HEK293T (cell line): ENCODE measurements around the gene PECR.
"Not testable (repeated sequence)": the region's sequence is repeated elsewhere in the genome, so short reads cannot be mapped to it uniquely, and the experiment has no call there.

ENCODE experiments used
- CTCF ChIA-PET: fragments of 350-600 bp; formaldehyde crosslinking; extraction: SDS; loops from one replicate; lab custom pipeline; 2021; ENCODE audit warnings: antibody characterized with exemption, inconsistent platforms; lab: Yijun Ruan, JAX
- POLR2A ChIA-PET: fragments of 350-600 bp; formaldehyde crosslinking; extraction: SDS; loops from one replicate; lab custom pipeline; 2020; ENCODE audit warnings: antibody characterized with exemption, inconsistent platforms; lab: Yijun Ruan, JAX
- DNase-seq: peaks from one replicate; pipeline ENCODE4 v3.0.0; 2012; ENCODE audit warnings: mixed read lengths; ENCODE audit errors: extremely low spot score
- ARNT ChIP-seq: fragments of 450-650 bp; IDR thresholded peaks from 2 replicates; pipeline ENCODE4 v1.6.1; 2017; ENCODE audit warnings: mild to moderate bottlenecking
- BHLHE40 ChIP-seq: fragments of 450-650 bp; IDR thresholded peaks from 2 replicates; pipeline ENCODE4 v1.6.1; 2016; ENCODE audit warnings: mild to moderate bottlenecking, moderate library complexity, borderline replicate concordance
- ELF4 ChIP-seq: fragments of 450-650 bp; IDR thresholded peaks from 2 replicates; pipeline ENCODE4 v1.6.1; 2017; ENCODE audit warnings: antibody characterized with exemption
- FOXA1 ChIP-seq: fragments of 450-650 bp; IDR thresholded peaks from 2 replicates; pipeline ENCODE4 v1.6.1; 2016; ENCODE audit warnings: mild to moderate bottlenecking
- FOXK2 ChIP-seq: fragments of 450-650 bp; IDR thresholded peaks from 2 replicates; pipeline ENCODE4 v1.6.1; 2016; ENCODE audit warnings: mild to moderate bottlenecking
- FOXM1 ChIP-seq: fragments of 450-650 bp; IDR thresholded peaks from 2 replicates; pipeline ENCODE4 v1.6.1; 2017; ENCODE audit warnings: mild to moderate bottlenecking, borderline replicate concordance
- HDGF ChIP-seq: fragments of 450-650 bp; IDR thresholded peaks from 2 replicates; pipeline ENCODE4 v1.6.1; 2017; ENCODE audit warnings: antibody characterized with exemption, borderline replicate concordance
- LEF1 ChIP-seq: fragments of 450-650 bp; IDR thresholded peaks from 2 replicates; pipeline ENCODE4 v1.6.1; 2017; ENCODE audit warnings: mild to moderate bottlenecking, borderline replicate concordance
- NFRKB ChIP-seq: fragments of 450-650 bp; IDR thresholded peaks from 2 replicates; pipeline ENCODE4 v1.6.1; 2016; ENCODE audit warnings: mild to moderate bottlenecking, moderate library complexity
- SP1 ChIP-seq: fragments of 450-650 bp; IDR thresholded peaks from 2 replicates; pipeline ENCODE4 v1.6.1; 2017
- TARDBP ChIP-seq: fragments of 450-650 bp; IDR thresholded peaks from 2 replicates; pipeline ENCODE4 v1.6.1; 2016
- ZNF384 ChIP-seq: fragments of 450-650 bp; IDR thresholded peaks from 2 replicates; pipeline ENCODE4 v1.6.1; 2016
- TF ChIP-seq, protein P1 (sequence below): fragments of 450-650 bp; IDR thresholded peaks from 2 replicates; pipeline ENCODE4 v1.6.1; 2016

Gene PECR

DNA sequence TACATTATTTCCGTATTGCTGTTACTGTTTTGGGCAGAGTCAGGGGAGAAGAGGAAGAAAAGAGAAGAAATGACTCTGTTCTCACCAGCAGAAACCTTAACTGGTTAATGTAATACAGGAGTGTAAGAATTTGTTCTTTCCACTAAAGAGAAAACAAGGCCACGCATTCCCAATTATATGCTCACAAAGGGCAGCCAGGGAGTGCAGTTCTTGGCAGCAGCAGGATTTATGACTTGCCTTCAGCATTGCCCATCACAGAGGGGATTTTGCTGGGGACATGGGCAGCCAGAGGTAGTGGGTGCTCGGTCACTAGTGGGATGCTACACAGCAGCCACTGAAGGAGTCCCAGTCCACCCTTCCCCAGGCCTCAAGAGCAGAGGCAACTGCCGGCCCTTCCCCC lies 86.7 kb downstream of the PECR start:
- ChIA-PET CTCF (interaction anchor here (0.6 kb wide), 1 partner anchor 17 kb away, joined by 3 read pairs; no protein-coding TSS in a partner anchor), POLR2A (no interaction called here)
- DNase-seq = no peak
- TF ChIP-seq FOXK2 (no peak), FOXA1 (no peak), SP1 (no peak), TARDBP (no peak), ELF4 (no peak), HDGF (no peak), ARNT (no peak), FOXM1 (no peak), LEF1 (no peak), ZNF384 (no peak), BHLHE40 (no peak), NFRKB (no peak)
- TF ChIP-seq, protein P1, sequence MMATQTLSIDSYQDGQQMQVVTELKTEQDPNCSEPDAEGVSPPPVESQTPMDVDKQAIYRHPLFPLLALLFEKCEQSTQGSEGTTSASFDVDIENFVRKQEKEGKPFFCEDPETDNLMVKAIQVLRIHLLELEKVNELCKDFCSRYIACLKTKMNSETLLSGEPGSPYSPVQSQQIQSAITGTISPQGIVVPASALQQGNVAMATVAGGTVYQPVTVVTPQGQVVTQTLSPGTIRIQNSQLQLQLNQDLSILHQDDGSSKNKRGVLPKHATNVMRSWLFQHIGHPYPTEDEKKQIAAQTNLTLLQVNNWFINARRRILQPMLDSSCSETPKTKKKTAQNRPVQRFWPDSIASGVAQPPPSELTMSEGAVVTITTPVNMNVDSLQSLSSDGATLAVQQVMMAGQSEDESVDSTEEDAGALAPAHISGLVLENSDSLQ = no peak

DNA sequence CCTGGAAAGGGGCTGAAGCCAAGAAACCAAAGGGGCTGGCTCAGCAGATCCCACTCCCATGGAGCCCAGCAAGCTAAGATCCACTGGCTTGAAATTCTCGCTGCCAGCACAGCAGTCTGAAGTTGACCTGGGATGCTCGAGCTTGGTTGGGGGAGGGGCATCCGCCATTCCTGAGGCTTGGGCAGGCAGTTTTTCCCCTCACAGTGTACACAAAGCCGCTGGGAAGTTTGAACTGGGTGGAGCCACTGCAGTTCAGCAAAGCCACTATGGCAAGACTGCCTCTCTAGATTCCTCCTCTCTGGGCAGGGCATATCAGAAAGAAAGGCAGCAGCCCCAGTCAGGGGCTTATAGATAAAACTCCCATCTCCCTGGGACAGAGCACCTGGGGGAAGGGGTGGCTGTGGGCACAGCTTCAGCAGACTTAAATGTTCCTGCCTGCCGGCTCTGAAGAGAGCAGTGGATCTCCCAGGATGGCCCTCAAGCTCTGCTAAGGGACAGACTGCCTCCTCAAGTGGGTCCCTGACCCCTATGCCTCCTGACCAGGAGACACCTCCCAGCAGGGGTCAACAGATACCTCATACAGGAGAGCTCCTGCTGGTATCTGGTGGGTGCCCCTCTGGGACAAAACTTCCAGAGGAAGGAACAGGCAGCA lies 92.9 kb downstream of the PECR start:
- DNase-seq, CTCF ChIA-PET, POLR2A ChIA-PET: not testable (repeated sequence)
